DND-41 (cell line): Measurements from ENCODE around the gene TPPP.

Experiments used
- ATAC-seq: fragments of 200-7000 bp; cut with Tn5 transposase; 3 replicates; pipeline ENCODE4 v1.9.1; 2021; ENCODE audit warnings: low read depth; ENCODE audit not compliant: insufficient read depth
- DNase-seq: peaks from one replicate; pipeline ENCODE4 v3.0.0-alpha.2; 2020
- H2AFZ ChIP-seq: 2 replicates; pipeline ENCODE4 v1.6.0; 2012; ENCODE audit warnings: low read depth, low read length
- H3K27ac ChIP-seq: 2 replicates; pipeline ENCODE4 v1.5.1; 2012; ENCODE audit warnings: low read length, inconsistent platforms
- H3K27me3 ChIP-seq: fragments of 200-600 bp; sonication (generic); 2 replicates; pipeline ENCODE4 v1.6.0; 2012; ENCODE audit warnings: low read length, mild to moderate bottlenecking, inconsistent platforms; ENCODE audit not compliant: insufficient read depth, poor library complexity
- H3K36me3 ChIP-seq: 2 replicates; pipeline ENCODE4 v1.5.1; 2012; ENCODE audit warnings: low read length, inconsistent platforms; ENCODE audit not compliant: insufficient read depth
- H3K4me1 ChIP-seq: 2 replicates; pipeline ENCODE4 v1.5.1; 2012; ENCODE audit warnings: mild to moderate bottlenecking, low read length; ENCODE audit not compliant: insufficient read depth
- H3K4me2 ChIP-seq: 2 replicates; pipeline ENCODE4 v1.6.0; 2012; ENCODE audit warnings: mild to moderate bottlenecking, moderate library complexity, low read length, inconsistent platforms; ENCODE audit not compliant: insufficient read depth
- H3K4me3 ChIP-seq, 2 experiments: fragments of 200-600 bp in 1 of 2; shearing (Covaris generic) in 1 of 2; 2 replicates each; pipeline ENCODE4 v1.5.1; 2012 to 2016; ENCODE audit warnings: inconsistent platforms in 2 of 2, low read length in 2 of 2, mild to moderate bottlenecking in 2 of 2, low read depth in 1 of 2, moderate library complexity in 1 of 2
- H3K79me2 ChIP-seq: 2 replicates; pipeline ENCODE4 v1.6.0; 2012; ENCODE audit warnings: low read length, inconsistent platforms; ENCODE audit not compliant: insufficient read depth
- H3K9ac ChIP-seq: 2 replicates; pipeline ENCODE4 v1.6.0; 2012; ENCODE audit warnings: low read depth, mild to moderate bottlenecking, inconsistent platforms, low read length, moderate library complexity
- H3K9me3 ChIP-seq: 2 replicates; pipeline ENCODE4 v1.5.1; 2012; ENCODE audit warnings: low read length, moderate library complexity, mild to moderate bottlenecking, inconsistent platforms; ENCODE audit not compliant: insufficient read depth, severe bottlenecking
- H4K20me1 ChIP-seq: 2 replicates; pipeline ENCODE4 v1.6.0; 2012; ENCODE audit warnings: low read length; ENCODE audit not compliant: insufficient read depth
- CTCF ChIP-seq: IDR thresholded peaks from 2 replicates; pipeline ENCODE4 v1.5.1; 2012; ENCODE audit warnings: borderline replicate concordance, low read length, moderate library complexity, mild to moderate bottlenecking; ENCODE audit not compliant: poor library complexity, severe bottlenecking; ENCODE audit errors: extremely low read depth
- EZH2 ChIP-seq: IDR thresholded peaks from 3 replicates; pipeline ENCODE4 v1.6.1; 2012; ENCODE audit warnings: borderline replicate concordance, low read depth, mild to moderate bottlenecking, moderate library complexity, low read length, inconsistent platforms; ENCODE audit not compliant: severe bottlenecking

Gene TPPP

GRCh38 chr5:675111-675870 lies 17.9 kb downstream of the TPPP start:
- H2AFZ ChIP-seq, result no peak overlapping the region
- no peaks in the 10 kb centered on the region for H3K4me1 ChIP-seq
- H3K36me3 ChIP-seq, result no peaks in the 10 kb centered on the region
- H3K4me2 ChIP-seq, result no peak overlapping the region
- no peak overlapping the region for H3K27ac ChIP-seq
- no peaks in the 10 kb centered on the region for H3K27me3 ChIP-seq
- no peak overlapping the region for H3K9ac ChIP-seq
- ATAC-seq, result no peak
- no peaks in the 10 kb centered on the region for H3K9me3 ChIP-seq
- no peak for TF ChIP-seq CTCF
- no peak for TF ChIP-seq EZH2
- peaks cover 33% of the 10 kb centered on the region for H4K20me1 ChIP-seq
- no peaks in the 10 kb centered on the region for H3K79me2 ChIP-seq
- no peak for DNase-seq
- no peak overlapping the region for H3K4me3 ChIP-seq

DNA sequence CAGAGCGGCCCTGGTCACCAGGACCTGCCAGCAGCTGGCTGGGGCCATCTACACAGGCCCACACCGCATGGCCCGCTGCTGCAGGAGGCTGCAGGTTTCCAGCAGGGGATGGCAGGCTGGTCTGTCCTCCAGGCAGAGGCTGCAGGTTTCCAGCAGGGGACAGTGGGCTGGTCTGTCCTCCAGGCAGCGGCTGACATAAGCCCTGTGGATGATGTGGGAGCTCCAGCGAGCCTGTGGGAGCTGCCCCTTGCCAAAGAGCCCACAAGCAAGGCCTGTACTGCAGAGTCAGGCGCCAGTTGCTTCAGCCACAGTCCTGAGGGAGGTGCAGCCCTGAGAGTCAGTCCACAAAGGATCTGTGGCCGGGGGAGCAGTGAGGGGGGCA lies 18.5 kb downstream of the TPPP start:
- H3K27me3 ChIP-seq, result no peaks in the 10 kb centered on the region
- H2AFZ ChIP-seq, result no peak overlapping the region
- no peak overlapping the region for H3K4me2 ChIP-seq
- no peak for ATAC-seq
- no peaks in the 10 kb centered on the region for H3K4me1 ChIP-seq
- TF ChIP-seq CTCF (no peak), EZH2 (no peak)
- no peaks in the 10 kb centered on the region for H3K9me3 ChIP-seq
- H3K27ac ChIP-seq, result no peak overlapping the region
- H3K36me3 ChIP-seq, result no peaks in the 10 kb centered on the region
- no peak for DNase-seq
- H4K20me1 ChIP-seq, result peaks cover 39% of the 10 kb centered on the region
- H3K79me2 ChIP-seq, result no peaks in the 10 kb centered on the region
- no peak overlapping the region for H3K9ac ChIP-seq
- H3K4me3 ChIP-seq, result no peak overlapping the region

- TF ChIP-seq CTCF (no peak), EZH2 (no peak)
- no peaks in the 10 kb centered on the region for H3K27me3 ChIP-seq
- no peak for DNase-seq
- H3K4me1 ChIP-seq, result no peaks in the 10 kb centered on the region
- H3K79me2 ChIP-seq, result no peaks in the 10 kb centered on the region
- H3K9ac ChIP-seq, result no peak overlapping the region
- no peaks in the 10 kb centered on the region for H3K36me3 ChIP-seq
- no peak overlapping the region for H3K4me2 ChIP-seq
- H3K4me3 ChIP-seq, result no peak overlapping the region
- H3K9me3 ChIP-seq, result no peaks in the 10 kb centered on the region
- no peak for ATAC-seq
- no peak overlapping the region for H3K27ac ChIP-seq
- H4K20me1 ChIP-seq, result peaks cover 42% of the 10 kb centered on the region
- H2AFZ ChIP-seq, result no peak overlapping the region
Observed at GRCh38 chr5:673831-674629, 19.1 kb downstream of the TPPP start.
